ENCODE measurements around the gene SPATA9. TPM values are rescaled to one million over a fixed set of nuclear protein-coding genes. Genes with fewer than 3 reads are reported as not detected.

SPATA9 gene
- total and polyA plus RNA-seq, 2 donors, result 0.19 to 0.68 TPM

Other genes with a start within 250 kb of the SPATA9 start
- 68.1 TPM for gene SKIC3, start 128.0 kb downstream of the SPATA9 start, total RNA-seq
- 37.5 TPM for gene SKIC3, start 128.0 kb downstream of the SPATA9 start, polyA plus RNA-seq
- gene ARSK, start 127.9 kb downstream of the SPATA9 start, total RNA-seq, result 4.6 TPM
- gene ARSK, start 127.9 kb downstream of the SPATA9 start, polyA plus RNA-seq, result 5.3 TPM
- gene GPR150, start 62.9 kb downstream of the SPATA9 start, total RNA-seq, result 0.19 TPM
- gene GPR150, start 62.9 kb downstream of the SPATA9 start, polyA plus RNA-seq, result 0.89 TPM
- 10.9 TPM for gene RFESD, start 36.2 kb downstream of the SPATA9 start, total RNA-seq
- 6.6 TPM for gene RFESD, start 36.2 kb downstream of the SPATA9 start, polyA plus RNA-seq
- 33.4 TPM for gene RHOBTB3, start 48.3 kb upstream of the SPATA9 start, total RNA-seq
- 18.1 TPM for gene RHOBTB3, start 48.3 kb upstream of the SPATA9 start, polyA plus RNA-seq
- 52.4 TPM for gene GLRX, start 139.7 kb upstream of the SPATA9 start, total RNA-seq
- gene GLRX, start 139.7 kb upstream of the SPATA9 start, polyA plus RNA-seq, result 119 TPM

Data from thymus (tissue), 2 donors.